Vagina (tissue), 2 donors: Measurements from ENCODE around the gene MYH8.

ENCODE experiments used
- CTCF ChIP-seq, 3 experiments: fragments of 450-650 bp in 2 of 3; fragments of 200-600 bp in 1 of 3; sonication (generic) in 1 of 3; IDR thresholded peaks; one replicate each; pipeline ENCODE4 v1.5.1; 2017 to 2019; ENCODE audit warnings: antibody characterized with exemption in 3 of 3, mild to moderate bottlenecking in 2 of 3, moderate library complexity in 2 of 3
- POLR2A ChIP-seq, 2 donors: fragments of 450-650 bp; IDR thresholded peaks; one replicate each; pipeline ENCODE4 v1.6.1; 2017; ENCODE audit warnings: antibody characterized with exemption in 2 of 2, mild to moderate bottlenecking in 2 of 2, moderate library complexity in 2 of 2

DNA sequence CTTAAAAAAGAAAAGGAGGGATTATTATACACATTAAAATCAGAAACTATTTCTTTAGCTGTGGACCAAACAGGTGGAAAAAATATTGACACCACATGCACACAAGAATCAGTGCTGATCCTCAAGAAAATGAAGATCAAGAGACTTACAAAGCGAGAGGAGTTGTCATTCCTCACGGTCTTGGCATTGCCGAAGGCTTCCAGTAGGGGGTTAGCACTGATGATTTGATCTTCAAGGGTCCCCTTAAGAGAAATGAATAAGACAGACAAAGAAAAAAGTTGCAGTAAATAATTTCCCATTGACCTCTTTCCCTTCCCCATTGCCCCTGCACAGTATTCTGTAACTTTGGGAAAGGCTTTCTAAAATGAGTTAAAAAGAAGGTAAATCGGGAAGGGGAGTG, 41.7 kb upstream of the MYH8 start:
- TF ChIP-seq CTCF (IDR thresholded peaks at IDR 0.05) = no peak
- no peak for TF ChIP-seq POLR2A (IDR thresholded peaks at IDR 0.05)
